Kidney (tissue), 14 donors: ENCODE results near the gene SLC2A9. TPM values are rescaled to one million over a fixed set of nuclear protein-coding genes. Genes with fewer than 3 reads are reported as not detected.

Source experiments
- DNase-seq, 5 donors: peaks; one replicate each; pipeline ENCODE4 v3.0.0-alpha.2; 2013 to 2020
- FAIRE-seq: peaks from 2 replicates; lab custom pipeline; 2012; peaks lifted over from hg19 to GRCh38; lab: Jason Lieb, UNC
- H3K27ac ChIP-seq, 2 donors: one replicate each; pipeline ENCODE4 v1.7.0; 2013; ENCODE audit warnings: low read depth in 2 of 2, low read length in 2 of 2, inconsistent platforms in 1 of 2
- H3K27me3 ChIP-seq: one replicate; pipeline ENCODE4 v1.7.1; 2013; ENCODE audit warnings: low read length, inconsistent platforms; ENCODE audit not compliant: control insufficient read depth, insufficient read depth
- H3K36me3 ChIP-seq, 3 donors: one replicate each; pipeline versions ENCODE4 v1.7.0 to v1.7.1; 2013; ENCODE audit warnings: low read length in 3 of 3, control low read depth in 1 of 3, inconsistent platforms in 1 of 3; ENCODE audit not compliant: insufficient read depth in 3 of 3, control insufficient read depth in 2 of 3
- H3K4me1 ChIP-seq, 3 donors: one replicate each; pipeline versions ENCODE4 v1.7.0 to v1.7.1; 2013; ENCODE audit warnings: low read length in 3 of 3, inconsistent platforms in 1 of 3, low read depth in 1 of 3; ENCODE audit not compliant: control insufficient read depth in 2 of 3, insufficient read depth in 2 of 3
- H3K4me3 ChIP-seq, 3 donors: one replicate each; pipeline versions ENCODE4 v1.7.0 to v1.8.1; 2013; ENCODE audit warnings: low read length in 3 of 3, control low read depth in 1 of 3, inconsistent platforms in 1 of 3
- H3K9ac ChIP-seq, 3 donors: one replicate each; pipeline versions ENCODE4 v1.7.0 to v1.7.1; 2013; ENCODE audit warnings: low read length in 3 of 3, control low read depth in 1 of 3, inconsistent platforms in 1 of 3
- H3K9me3 ChIP-seq, 3 donors: one replicate each; pipeline versions ENCODE4 v1.7.0 to v1.7.1; 2013; ENCODE audit warnings: low read length in 3 of 3, control low read depth in 1 of 3, inconsistent platforms in 1 of 3; ENCODE audit not compliant: control insufficient read depth in 2 of 3, insufficient read depth in 1 of 3
- CTCF ChIP-seq: IDR thresholded peaks from 3 replicates; pipeline ENCODE4 v1.5.1; 2012; ENCODE audit warnings: mild to moderate bottlenecking, moderate library complexity, borderline replicate concordance; ENCODE audit not compliant: insufficient read depth; ENCODE audit errors: extremely low read depth
- intact Hi-C: fragments of 100-400 bp; cut with DNase I; formaldehyde crosslinking; loops from one replicate; pipeline ENCODE4 v1.11.1; 2022
- polyA plus RNA-seq: library from polyadenylated mRNA; stranded (reverse); fragments of 350-450 nt; fragmentation: Illumina TruSeq; extraction: RNeasy Lipid Tissue Mini Kit (QIAGEN cat#74804); gene quantifications from one replicate; pipeline ENCODE4 v1.2.3, GENCODE V29; 2014; ENCODE audit warnings: low read depth, low replicate concordance; ENCODE audit not compliant: insufficient read depth
- total RNA-seq: library from RNA; stranded (reverse); fragmentation: NEBNext Ultra II Directional; extraction: Animal tissue kit (Norgen Biotek cat#: 25700); gene quantifications from one replicate; pipeline ENCODE4 v1.2.1, GENCODE V29; 2021
- donor health status: control.
- donor health status: control.
- donor health status: control.
- donor health status: control.
- donor health status: control.
- donor health status: DM: yes; HTN: yes; CAD: no.
- donor health status: Normal renal cell carcinoma (clear cell type).

The SLC2A9 gene
- total and polyA plus RNA-seq, 2 donors from 2014 or later: 41.5 to 47.6 TPM

GRCh38 chr4:9929111-9929510 is 92.2 kb downstream of the SLC2A9 start:
- H3K9ac ChIP-seq: no peak overlapping the region
- intact Hi-C loops: no loop called here
- H3K4me3 ChIP-seq: no peak overlapping the region
- TF ChIP-seq CTCF: no peak
- H3K9me3 ChIP-seq: no peaks in the 10 kb centered on the region
- FAIRE-seq: no peak
- peak in 2 of 5 donors; percentile 2 to 7 for DNase-seq
- H3K27me3 ChIP-seq: no peaks in the 10 kb centered on the region
- H3K27ac ChIP-seq: no peak overlapping the region
- peaks cover 0 to 3% (median 0%) of the 10 kb centered on the region in 3 donors for H3K4me1 ChIP-seq
- H3K36me3 ChIP-seq: peaks cover 0 to 4% (median 0%) of the 10 kb centered on the region in 3 donors

GRCh38 chr4:9927341-9928007 is 93.8 kb downstream of the SLC2A9 start:
- Histone ChIP-seq H3K27ac (no peak overlapping the region), H3K36me3 (peaks cover 0 to 4% (median 0%) of the 10 kb centered on the region in 3 donors), H3K4me3 (no peak overlapping the region), H3K9ac (no peak overlapping the region), H3K9me3 (no peaks in the 10 kb centered on the region), H3K4me1 (peaks cover 0 to 3% (median 0%) of the 10 kb centered on the region in 3 donors), H3K27me3 (no peaks in the 10 kb centered on the region)
- FAIRE-seq (no peak), DNase-seq (no peak)
- no peak for TF ChIP-seq CTCF
- intact Hi-C loops: no loop called here

GRCh38 chr4:9926586-9926985 is 94.7 kb downstream of the SLC2A9 start:
- intact Hi-C loops: no loop called here
- H3K4me1 ChIP-seq: peaks cover 0 to 3% (median 0%) of the 10 kb centered on the region in 3 donors
- H3K36me3 ChIP-seq: peaks cover 0 to 4% (median 0%) of the 10 kb centered on the region in 3 donors
- H3K27me3 ChIP-seq: no peaks in the 10 kb centered on the region
- no peak overlapping the region for H3K9ac ChIP-seq
- FAIRE-seq (no peak), DNase-seq (no peak)
- no peak overlapping the region for H3K27ac ChIP-seq
- H3K9me3 ChIP-seq: no peaks in the 10 kb centered on the region
- no peak for TF ChIP-seq CTCF
- H3K4me3 ChIP-seq: no peak overlapping the region
